NCI-H748 treated with DMSO at 0.1 percent for 48 hours (cell line): ENCODE results near the gene MED12L.
"Not testable (repeated sequence)": the region's sequence is repeated elsewhere in the genome, so short reads cannot be mapped to it uniquely, and the experiment has no call there.

Experiments
- DNase-seq: peaks from one replicate; lab custom pipeline; 2025; lab: John Stamatoyannopoulos, UW

Gene MED12L

GRCh38 chr3:151209654-151210053, 124.2 kb downstream of the MED12L start:
- DNase-seq: no peak

GRCh38 chr3:151210676-151211381, 125.4 kb downstream of the MED12L start:
- no peak for DNase-seq

GRCh38 chr3:151213151-151213550, 127.7 kb downstream of the MED12L start:
- no peak for DNase-seq

DNA sequence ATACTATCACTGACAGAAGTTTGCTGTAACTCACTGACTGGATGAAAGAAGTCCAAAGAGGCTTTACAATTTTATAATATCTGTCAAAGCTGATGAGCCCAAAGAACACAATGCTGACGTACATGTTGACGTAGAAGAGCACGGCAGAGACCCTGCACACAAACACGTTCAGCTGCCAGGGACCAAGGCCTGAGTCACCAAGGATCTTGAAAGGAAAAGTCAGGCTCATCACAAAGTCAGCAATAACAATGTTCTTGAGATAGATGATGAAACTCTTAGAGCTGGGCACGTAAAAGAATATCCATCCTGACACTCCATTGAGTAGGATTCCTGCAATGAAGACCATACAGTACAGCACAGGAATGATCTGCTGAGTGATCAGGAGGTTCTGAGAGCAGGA, 128.4 kb downstream of the MED12L start:
- DNase-seq: no peak

- no peak for DNase-seq
These were observed 129.0 kb downstream of the MED12L start for GRCh38 chr3:151214459-151214858.

DNA sequence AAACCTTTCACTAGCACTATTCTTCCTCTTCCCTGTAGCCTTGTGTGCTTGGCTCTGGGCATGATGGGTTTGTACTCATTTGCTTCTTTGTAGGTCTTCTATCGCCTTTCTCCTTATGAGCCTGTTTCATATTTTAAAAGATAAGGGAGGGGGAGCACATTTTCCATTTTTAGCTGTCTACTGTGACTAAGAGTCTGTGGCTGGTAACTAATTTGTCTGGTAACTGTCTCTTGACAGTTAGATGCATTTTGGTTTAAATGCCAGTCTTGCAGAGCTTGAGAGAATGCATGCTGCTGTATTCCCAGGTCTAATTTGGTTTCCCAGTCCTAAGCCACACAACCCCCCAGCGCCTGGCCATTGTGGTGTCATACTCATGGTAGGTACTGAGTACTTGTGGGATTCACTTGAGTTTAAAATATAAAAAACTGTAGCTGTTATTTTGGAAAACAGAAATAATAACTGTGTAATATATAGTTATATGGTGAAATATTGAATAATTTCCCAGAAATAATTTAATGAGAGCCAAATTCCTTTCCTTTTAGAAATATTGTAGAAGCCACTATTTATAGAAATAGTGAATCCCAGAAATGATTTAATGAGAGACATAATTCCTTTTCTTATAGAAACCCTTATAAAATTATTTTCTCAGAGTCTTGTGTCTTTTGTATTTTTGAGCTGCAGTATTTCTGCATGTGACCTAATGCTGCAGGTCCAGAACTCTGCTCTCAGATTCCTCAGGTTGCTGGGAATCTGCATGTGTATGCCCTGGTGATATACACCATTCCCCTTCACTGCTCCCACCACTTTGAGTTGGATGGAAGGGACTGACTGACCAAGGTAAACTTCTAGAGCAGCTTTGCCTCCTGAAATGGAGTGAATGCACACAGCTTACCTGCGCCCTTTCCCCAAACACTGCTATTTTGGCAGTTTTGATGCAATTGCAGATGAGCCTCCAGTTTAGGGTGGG, 131.5 kb downstream of the MED12L start:
- DNase-seq: no peak

DNA sequence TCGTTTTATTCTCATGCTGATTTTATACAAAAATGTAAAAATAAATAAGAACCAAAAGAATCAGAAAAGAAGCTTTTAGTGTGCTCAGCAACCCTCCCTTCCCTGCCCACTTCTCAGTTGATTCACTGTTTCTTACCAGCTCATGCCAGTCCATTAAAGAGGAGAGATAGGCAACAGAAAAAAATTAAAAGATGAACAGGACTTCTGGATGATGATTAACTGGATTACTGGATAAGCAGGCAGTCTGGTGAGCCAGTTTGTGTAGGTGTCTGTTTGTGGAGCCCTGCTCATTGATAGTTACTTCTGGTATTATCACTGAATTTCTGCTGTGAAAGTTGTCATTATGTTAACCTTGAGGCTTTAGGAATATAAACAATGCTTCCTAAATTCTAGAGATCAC, 132.7 kb downstream of the MED12L start:
- no peak for DNase-seq

GRCh38 chr3:151219056-151219455, 133.6 kb downstream of the MED12L start:
- DNase-seq: no peak

DNA sequence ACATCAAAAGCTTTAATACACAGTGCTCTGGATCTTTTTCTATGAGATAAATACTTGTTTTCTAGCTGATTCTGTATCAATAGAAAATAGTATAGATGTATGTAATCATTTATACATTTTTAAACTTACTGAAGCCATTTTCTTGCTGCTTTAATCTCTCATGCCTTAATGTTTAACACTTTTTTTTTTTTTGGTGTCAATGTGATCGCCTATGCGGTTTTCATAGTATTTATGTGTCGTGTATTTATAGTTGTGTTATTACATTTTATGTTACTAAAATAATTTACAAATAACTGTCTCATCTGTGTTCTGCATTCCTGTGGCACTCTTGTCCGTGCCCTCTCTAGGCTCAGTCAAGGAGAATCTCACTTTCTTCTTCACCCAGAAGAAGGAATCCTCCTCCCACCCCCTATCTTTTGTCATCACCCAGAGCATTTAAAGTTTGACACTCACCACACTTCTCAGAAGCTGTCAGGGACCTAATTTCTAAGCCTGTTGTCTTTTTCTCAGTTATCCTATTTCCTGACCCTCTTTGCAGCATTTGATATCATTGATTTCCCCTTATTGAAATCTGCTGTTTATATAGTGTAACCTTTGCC, 138.9 kb downstream of the MED12L start:
- no peak for DNase-seq

- no peak for DNase-seq
These were observed 139.8 kb downstream of the MED12L start for GRCh38 chr3:151225040-151225975.

- no peak for DNase-seq
These were observed 140.7 kb downstream of the MED12L start for GRCh38 chr3:151226088-151226563.

DNA sequence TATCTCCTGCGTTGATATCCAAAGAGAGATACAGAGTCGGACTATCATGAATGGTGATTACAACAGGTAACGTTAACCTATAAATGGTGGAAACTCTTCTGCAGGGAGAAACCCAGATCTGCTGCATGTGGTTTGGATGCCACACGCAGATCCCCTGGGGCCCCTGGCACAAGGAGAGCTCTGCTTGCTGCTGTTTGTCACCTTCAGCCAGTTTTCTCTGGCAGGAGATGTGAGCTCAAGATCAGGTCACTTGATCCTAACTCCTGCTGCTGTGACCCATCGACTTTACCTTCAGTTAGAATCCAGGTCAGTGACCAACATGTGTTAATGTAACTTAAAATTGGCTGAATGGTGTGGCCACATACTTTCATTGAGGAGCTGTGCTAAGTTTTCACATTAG, 141.4 kb downstream of the MED12L start:
- no peak for DNase-seq

DNA sequence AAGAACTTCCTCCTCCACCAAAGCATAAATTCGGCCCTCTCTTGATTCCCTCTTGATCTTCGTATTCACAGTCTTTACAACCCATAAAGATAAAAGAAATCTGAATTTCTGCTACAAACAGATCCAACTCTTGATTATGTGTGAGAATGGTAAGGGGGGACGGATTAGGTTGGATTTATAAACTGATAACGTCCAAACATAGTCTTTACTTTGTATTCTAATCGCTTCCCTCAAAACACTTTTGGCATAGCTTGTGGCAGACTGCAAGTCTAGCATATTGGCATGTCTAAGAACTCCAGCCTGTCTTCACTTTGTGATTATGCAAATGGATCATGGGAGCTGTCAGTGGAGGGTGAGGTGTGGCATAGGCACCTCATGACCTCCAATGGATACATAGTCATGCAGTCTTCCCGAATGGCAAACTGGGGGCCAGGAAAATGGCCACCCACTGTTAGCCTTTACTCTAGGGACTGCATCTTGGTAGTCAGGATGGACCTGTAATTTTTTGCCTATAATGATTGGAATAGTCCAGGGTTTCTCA, 141.9 kb downstream of the MED12L start:
- DNase-seq: no peak

- peak; percentile 2 for DNase-seq
These were observed 142.6 kb downstream of the MED12L start for GRCh38 chr3:151227807-151228665.

GRCh38 chr3:151228666-151229040, 143.2 kb downstream of the MED12L start:
- DNase-seq: no peak

DNA sequence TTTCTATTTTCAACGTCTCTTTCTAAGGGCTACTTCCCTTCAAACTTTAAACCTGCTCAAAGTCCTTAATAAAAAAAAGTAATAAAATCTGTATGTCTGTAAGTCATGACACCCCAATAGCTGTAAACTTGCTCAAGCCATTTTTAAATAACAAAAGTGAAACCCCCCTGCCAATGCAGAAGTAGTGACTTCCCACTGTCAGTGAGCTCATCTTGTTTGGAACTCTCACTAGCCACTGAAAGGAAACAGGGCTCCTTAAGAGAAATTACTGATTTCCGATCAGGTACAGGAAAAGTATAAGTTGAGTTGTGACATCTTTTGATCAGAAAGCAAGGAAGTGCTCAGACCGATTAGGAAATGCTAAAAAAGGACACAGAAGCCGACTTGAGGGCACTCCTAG, 145.2 kb downstream of the MED12L start:
- DNase-seq: no peak

- DNase-seq: not testable (repeated sequence)
These were observed 146.9 kb downstream of the MED12L start for GRCh38 chr3:151232403-151232802.

DNA sequence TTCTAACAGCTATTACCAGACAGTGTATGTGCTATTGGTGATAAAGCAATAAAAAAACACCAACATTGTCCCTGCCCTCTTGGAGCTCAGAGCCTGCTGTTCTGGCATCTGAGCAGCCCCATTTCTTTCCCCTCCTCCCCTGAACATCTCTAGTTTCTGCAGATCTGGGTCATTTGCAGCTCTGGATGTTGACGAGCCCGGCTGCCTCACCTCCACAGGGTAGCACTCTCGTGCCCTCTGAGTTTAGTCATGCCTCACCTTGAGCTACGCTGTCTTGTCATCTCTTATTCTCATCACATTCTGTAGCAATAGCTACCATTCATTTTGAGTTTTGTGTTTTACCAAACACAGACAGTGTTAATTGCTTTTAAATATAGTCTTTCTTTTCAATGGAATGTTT, 147.5 kb downstream of the MED12L start:
- DNase-seq: no peak

DNA sequence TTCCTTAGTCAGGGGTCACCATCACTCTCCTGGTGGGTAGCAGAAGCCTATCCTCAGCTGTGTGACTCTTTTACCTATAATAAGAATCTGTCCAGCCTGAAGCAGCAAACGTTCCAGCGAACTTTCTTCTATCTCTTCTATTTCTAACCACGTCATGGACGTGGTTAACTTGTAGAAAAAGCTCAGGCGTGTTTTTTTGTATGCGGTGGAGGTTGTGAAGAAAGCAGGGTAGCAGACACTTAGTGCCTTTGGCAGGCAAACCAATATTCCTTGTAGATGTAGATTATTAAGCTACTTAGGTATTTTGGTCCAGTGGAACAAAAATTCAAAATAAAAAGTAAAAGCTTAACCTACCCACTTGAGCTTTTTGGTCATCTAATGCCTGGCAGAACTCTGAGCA, 149.4 kb downstream of the MED12L start:
- no peak for DNase-seq

DNA sequence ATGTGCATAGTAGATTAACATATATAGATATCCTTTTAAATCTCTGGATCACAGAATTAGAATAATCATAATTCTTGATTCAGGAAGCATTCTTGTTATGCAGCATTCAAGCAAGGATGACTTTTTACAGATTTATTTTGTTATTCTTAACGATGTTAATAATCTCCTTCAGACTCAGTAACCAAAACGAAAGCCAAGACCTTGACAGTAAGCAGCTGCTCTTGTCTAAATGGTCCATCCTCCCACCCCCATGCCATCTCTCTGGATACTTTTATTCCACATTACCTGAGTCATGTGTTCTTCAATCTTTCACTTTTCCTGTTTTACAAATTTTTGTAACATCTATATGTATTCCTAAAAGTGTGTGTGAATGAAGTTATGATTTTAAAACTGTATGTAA, 150.9 kb downstream of the MED12L start:
- no peak for DNase-seq
